IPS DF 4.7 (cell line): ENCODE data around the gene SCNN1A.

ENCODE experiments used
- DNase-seq: peaks from one replicate; pipeline ENCODE4 v3.0.0-alpha.2; 2013; ENCODE audit warnings: low spot score; ENCODE audit errors: extremely low read depth

Gene SCNN1A

DNA sequence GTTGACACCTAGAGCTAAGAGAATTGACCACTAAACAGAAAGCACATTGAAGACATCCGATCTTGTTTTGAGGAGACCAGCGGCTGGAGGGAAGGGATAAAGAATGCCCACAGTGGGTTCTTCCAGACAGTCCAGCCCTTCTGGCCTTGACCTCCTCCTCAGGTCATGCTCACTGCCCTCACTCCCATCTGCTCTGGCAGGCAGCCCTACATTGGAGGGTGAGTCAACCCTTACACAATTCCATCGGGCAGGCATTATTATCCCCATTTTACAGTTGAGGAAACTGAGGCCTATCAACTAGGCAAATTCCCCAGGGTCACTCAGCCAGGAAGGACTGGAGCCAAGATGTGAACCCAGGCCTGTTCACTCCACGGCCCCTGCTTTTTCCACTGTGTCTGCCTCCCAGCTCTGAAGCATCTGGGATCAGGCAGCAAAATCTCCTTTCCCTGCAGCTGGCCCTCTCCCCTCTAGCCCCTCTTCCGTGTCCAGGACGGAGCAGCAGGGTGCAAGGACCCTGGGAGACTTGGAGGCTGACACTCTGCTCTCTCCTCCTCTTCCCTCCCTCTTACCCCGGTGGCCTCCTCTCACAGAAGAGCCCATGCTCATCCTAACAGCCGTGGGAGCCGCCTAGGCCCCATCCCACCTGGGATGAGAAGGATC, 5.3 kb downstream of the SCNN1A start:
- no peak for DNase-seq

DNA sequence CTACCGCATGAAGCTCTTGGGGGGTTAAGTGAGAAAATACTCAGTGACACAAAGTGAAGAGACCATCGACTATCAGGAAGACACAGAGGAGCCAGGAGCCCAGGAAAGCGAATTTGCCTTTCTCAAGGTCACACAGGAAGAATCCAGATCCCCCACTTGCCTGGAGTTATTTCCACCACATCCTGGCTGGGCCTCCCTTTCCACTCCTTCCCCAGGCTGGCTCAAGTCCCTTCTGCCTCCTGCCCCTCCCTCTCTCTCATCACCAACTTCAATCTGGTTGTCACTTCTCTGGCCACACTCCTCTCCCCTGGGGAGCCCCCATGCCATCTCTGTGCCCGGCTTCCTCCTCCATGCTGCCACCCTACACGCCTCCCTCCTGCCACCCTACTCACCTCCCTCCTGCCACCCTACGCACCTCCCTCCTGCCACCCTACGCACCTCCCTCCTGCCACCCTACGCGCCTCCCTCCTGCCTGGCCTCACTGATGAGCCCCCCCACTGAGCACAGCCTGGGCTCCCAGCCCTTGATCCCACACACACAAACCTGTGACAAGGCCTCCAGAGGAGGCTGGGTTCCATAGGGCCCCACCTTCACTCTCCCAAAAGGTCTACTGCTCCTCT, 6.3 kb downstream of the SCNN1A start:
- no peak for DNase-seq

DNA sequence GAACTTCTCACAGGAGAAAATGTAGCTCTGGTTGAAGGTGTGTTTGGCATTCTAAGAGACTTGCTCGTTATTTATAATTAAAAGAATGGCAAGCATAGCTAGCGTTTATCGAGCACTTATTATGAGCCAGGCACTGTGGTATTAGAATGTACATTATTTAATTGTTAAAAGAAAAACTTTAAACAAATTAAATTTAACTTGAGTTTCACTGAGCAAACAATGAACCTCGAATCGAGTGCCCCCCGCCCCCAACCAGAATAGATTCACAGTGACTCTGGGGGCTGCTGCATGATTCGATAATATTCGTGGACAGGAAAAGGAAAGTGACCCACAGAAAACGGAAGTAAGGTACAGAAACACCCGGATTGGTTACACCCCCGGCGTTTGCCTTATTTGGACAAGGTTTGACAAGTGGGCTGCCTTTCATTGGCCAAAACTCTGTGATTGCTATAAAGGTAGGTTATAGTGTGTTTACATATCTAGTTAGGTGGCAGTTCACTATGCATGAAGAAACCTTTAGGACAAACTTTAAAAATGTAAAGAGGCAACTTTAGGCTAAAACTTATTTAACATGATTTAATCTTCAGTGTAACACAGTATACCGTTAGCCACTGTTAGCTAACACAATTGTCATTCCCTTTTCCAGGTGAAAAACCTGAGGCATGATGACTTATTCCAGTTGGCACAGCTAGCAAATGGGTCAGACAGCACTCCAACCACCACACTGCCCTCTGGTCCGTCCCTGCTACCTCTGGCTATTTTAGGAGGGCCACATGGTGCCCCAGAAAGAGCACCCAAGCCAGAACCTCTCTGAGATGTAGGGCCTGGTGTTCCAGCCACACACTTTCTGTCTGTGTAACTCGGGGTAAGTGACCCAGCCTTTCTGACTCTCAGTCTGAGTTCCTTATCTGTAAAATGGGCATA, 7.1 kb downstream of the SCNN1A start:
- DNase-seq, result no peak

GRCh38 chr12:6367065-6367968, 8.0 kb downstream of the SCNN1A start:
- no peak for DNase-seq

- DNase-seq, result no peak
Measured at GRCh38 chr12:6364044-6364374, 11.4 kb downstream of the SCNN1A start.

DNA sequence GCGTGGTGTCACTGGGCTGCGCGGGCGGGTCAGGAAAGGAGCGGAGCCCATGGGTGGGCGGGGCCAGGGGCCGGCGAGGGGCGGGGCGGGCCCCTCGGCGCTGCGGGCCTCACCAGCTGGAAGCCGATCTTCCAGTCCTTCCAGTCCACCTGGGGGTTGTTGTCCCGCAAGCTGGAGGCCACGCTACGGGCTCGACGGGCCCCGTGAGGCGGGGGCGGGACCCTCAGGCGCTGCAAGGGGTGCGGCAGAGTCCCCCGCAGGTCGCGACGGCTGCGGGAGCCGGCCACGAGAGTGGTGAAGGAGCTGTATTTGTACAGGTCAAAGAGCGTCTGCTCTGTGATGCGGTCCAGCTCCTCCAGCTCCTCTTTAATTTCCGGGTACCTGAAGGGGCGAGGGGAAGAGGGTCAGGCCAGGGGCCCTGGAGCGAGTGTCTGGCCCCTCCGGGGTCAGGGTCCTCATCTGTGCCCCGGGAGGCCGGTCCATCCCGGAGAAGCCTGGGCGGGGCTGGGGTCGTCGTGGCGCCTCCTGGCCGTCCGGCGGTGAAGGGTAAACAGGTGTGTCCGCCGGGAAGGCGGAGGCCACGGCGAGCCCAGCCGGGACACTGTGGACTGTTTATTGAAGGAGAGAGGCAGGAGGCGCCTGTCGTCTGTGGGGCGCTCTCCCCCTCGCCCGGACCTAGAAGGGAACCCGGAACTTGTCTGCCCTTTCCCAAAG, 11.9 kb downstream of the SCNN1A start:
- no peak for DNase-seq

GRCh38 chr12:6363010-6363329, 12.4 kb downstream of the SCNN1A start:
- DNase-seq, result no peak

GRCh38 chr12:6362403-6362802, 13.0 kb downstream of the SCNN1A start:
- DNase-seq, result no peak

- no peak for DNase-seq
Measured at GRCh38 chr12:6361834-6362233, 13.5 kb downstream of the SCNN1A start.

DNA sequence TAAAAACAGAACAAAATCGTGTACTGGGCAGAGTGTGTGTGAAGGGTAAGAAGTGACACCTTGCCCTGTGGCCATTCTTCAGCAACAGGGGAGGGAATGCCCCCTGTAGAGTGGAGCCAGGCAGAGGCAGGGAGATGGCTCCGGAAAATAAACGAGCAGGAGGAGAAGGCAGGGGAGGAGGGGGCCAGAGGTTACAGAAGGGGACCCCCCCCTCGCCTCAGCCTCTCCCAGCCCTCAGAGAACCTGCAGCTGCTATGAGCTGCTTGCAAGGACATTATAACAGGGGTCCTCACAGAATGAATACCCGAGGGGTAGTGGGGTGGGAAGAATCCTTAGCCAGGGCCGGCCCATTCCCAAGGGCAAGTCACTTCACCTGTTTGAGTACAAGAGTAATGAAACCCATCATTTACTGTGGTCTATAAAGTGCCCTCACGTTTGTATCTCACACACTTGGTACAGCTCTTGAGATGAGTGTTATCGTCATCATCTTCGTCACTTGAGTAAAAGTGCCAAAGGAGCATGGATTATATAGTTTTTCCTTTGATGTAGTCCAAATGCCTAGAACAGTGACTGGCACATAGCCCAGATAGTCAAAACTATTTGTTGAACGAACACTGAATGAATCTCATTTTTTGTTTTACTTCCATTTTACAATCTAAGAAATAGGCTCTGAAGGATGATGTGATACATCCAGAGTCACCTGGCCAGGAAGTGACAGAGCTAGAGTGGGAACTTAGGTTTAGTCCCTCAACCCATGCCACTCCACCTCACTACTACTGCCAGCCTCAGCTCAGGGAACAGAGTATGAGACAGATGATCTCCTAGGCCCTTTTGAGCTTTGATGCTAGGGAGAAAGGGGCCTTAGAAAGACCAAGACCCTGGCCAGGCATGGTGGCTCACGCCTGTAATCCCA, 14.5 kb downstream of the SCNN1A start:
- no peak for DNase-seq

GRCh38 chr12:6360080-6360571, 15.2 kb downstream of the SCNN1A start:
- no peak for DNase-seq

DNA sequence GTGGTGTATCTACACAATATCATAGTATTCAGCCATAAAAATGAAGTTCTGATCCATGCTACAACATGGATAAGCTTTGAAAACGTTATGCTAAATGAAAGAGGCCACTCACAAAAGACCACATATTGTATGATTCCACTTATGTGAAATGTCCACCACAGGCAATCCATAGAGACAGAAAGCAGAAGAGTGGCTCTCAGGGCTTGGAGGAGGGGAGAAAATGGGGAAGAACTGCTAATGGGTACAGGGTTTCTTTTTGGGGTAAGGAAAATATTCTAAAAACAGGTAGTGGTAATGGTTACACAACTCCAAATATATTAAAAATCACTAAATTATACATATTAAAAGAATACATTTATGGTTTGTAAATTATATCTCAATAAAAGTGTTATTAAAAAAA, 16.5 kb downstream of the SCNN1A start:
- DNase-seq, result no peak

DNA sequence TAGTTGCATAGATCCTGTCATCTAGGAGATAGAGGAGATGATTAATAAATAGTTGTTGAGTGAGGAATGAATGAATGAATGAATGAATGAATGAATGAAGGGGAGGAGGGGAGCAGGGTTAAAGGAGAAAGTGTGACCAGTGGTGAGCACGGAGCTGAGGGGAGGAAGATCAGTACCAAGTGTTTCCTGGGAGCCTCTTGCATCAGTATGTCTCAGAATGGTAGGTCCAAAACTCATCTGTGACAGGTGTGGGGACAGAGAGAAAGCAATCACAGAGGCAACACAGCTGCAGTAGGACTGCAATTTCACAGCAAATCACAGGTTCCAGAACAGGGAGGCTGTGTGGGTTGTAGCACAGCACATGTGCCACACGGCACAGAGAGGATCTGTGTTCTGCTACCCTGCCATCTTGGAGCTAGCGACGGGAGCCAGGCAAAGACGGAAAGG, 19.0 kb downstream of the SCNN1A start:
- no peak for DNase-seq

DNA sequence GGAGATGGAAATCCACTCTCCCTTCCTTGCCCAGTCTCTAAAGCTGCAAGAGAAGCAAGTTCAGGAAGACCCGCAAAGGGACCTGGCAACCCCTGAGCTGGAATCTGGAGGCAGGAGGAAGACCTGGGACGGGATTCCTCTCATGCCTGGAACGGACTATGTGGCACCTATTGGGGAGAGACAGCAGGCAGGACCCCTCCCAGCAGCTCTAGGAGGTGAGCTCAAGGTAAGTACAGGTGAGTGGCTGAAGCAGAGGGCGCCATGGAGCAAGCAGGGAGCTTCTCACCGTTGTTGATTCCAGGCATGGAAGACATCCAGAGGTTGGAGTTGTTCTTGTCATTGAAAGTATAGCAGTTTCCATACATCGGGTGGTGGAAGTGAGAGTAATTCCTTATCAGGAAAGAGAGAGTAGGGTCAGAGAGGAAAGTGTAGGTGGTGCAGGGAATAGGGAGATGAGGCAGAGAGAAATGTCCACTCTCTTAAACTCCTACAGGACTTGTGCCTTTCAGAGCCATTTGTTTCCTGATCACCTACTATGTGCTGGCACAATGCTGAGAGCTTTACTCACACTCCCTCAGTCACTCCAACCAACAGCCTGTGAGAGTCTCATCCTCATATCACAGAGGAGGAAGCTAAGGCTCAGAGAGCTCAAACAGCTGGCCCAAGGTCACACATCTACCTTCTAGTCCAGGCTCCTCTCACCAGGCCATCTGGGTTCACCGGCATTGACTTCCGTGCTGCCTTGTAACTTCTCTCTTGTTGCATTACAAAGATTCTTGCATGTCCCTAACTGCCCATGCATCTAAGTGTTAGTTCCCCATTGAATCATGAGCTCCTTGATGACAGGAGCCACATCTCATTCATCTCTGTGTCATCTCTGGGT, 19.6 kb downstream of the SCNN1A start:
- no peak for DNase-seq

- DNase-seq, result no peak
Measured at GRCh38 chr12:6354495-6355393, 20.6 kb downstream of the SCNN1A start.

DNA sequence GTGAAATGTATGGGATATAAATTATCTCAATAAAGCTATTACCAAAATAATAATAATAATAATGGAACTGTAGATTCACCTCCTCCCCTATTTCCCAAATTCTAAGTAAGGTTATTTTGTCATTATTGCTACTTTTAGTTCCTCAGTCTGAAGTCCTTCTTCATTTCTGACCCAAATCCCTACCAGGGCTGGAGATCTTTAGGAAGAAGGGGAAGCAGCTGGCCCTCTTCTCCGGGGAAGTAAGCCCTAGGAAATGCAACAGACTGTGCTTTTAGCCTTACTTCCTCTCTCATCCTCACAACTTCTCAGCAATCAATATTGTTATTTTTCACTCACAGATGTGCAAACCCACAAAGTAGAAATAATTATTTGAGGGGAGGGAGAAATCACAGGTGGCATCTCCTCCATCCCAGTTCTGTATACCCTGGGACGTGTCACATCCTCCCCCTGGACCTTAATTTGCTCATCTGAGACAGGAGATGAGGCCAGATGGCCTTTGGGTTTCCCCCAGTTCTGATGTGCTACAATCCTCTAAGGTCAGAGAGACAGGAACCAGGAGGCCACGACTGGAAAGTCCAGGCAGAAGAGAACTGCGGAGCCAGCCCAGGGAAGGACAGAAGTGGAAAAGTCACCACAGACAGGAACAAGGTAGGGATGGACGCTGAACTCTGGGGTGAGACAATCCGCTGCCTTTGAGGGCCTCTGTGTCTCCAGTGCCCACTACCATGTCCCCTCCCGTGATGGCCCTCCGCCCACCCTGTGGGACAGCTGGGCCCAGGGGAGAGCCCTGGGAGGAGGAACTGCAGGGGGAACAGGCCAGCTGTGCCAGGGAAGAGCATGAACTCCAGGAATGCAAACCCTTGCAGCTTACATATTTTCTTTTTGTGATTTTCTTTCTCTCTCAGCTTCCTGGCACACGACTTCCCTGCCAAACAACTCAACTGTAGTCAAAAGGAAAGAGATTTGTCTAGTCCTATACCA, 22.9 kb downstream of the SCNN1A start:
- DNase-seq, result no peak
